AG04450 (cell line): Measurements from ENCODE around the gene RFX2. TPM values are rescaled to one million over a fixed set of nuclear protein-coding genes. Genes with fewer than 3 reads are reported as not detected.

Experiments
- CTCF ChIA-PET: fragments of 300-600, 350-600 bp; formaldehyde crosslinking; extraction: SDS; loops from one replicate; lab custom pipeline; 2022; ENCODE audit warnings: antibody characterized with exemption, inconsistent platforms; lab: Charles Lee
- POLR2A ChIA-PET: fragments of 350-600 bp; formaldehyde crosslinking; extraction: SDS; loops from one replicate; lab custom pipeline; 2021; ENCODE audit warnings: antibody characterized with exemption, inconsistent platforms; lab: Yijun Ruan, JAX
- DNase-seq: peaks from one replicate; pipeline ENCODE4 v3.0.0-alpha.2; 2011; ENCODE audit warnings: low read depth, low spot score
- H3K27ac ChIP-seq: one replicate; pipeline ENCODE4 v1.5.1; 2012; ENCODE audit warnings: low read depth, low read length, control low read depth
- H3K27me3 ChIP-seq: one replicate; pipeline ENCODE4 v1.6.0; 2012; ENCODE audit warnings: low read length; ENCODE audit not compliant: control insufficient read depth, insufficient read depth
- H3K4me3 ChIP-seq: 2 replicates; pipeline ENCODE4 v1.5.1; 2011; ENCODE audit warnings: mild to moderate bottlenecking, low read depth, low read length, control low read depth
- H3K9me3 ChIP-seq: 2 replicates; pipeline ENCODE4 v1.5.1; 2012; ENCODE audit warnings: low read length; ENCODE audit not compliant: control insufficient read depth, insufficient read depth
- CTCF ChIP-seq: IDR thresholded peaks from 2 replicates; pipeline ENCODE4 v1.5.1; 2011; ENCODE audit warnings: low read depth, low read length, control low read depth, inconsistent platforms
- polyA plus RNA-seq: library from polyadenylated mRNA; depleted of rRNA; stranded (reverse); fragments of >200 nt; gene quantifications from 2 replicates; pipeline ENCODE4 v1.2.3, GENCODE V29; 2011

Gene RFX2
- polyA plus RNA-seq, 1 experiment, result 2.9 TPM

GRCh38 chr19:6100284-6100915 lies 9.9 kb downstream of the RFX2 start:
- Histone ChIP-seq H3K27me3 (no peaks in the 10 kb centered on the region), H3K9me3 (no peaks in the 10 kb centered on the region), H3K4me3 (no peak overlapping the region), H3K27ac (no peak overlapping the region)
- ChIA-PET POLR2A (no interaction called here), CTCF (no interaction called here)
- TF ChIP-seq CTCF, result no peak
- DNase-seq, result no peak

- no peak overlapping the region for H3K4me3 ChIP-seq
- POLR2A ChIA-PET, result no interaction called here
- CTCF ChIA-PET, result interaction anchor here (1.1 kb wide), 1 partner anchor 26 kb away, joined by 6 read pairs; no protein-coding TSS in a partner anchor
- H3K27ac ChIP-seq, result no peak overlapping the region
- no peaks in the 10 kb centered on the region for H3K27me3 ChIP-seq
- TF ChIP-seq CTCF, result no peak
- DNase-seq, result no peak
- H3K9me3 ChIP-seq, result no peaks in the 10 kb centered on the region
Measured at GRCh38 chr19:6099599-6099998, 10.7 kb downstream of the RFX2 start.

DNA sequence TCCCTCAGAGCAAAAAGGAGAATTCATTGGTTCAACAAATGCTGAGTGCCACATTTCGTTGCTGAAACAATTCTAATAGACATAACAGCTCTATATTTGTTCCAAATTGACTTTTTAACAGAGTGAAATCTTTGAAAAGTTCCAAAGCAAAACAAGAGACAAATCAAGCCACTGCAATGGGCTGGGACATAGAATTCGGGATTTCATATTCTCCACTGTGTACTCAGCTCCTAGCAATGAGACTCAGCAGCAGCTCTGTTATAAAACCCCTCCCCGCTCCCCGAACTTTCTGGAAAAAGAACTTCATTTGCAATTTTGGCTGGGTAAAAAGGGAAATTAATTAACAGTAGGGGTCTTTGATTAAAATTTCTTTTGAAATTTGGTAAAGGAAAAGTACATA lies 11.3 kb downstream of the RFX2 start:
- ChIA-PET CTCF (interaction anchor here (0.7 to 1.1 kb wide), 2 partner anchors 27 to 119 kb away, joined by 5 to 6 read pairs; no protein-coding TSS in a partner anchor), POLR2A (interaction anchor here (0.7 kb wide), 1 partner anchor 36 kb away, joined by 5 read pairs; no protein-coding TSS in a partner anchor)
- H3K4me3 ChIP-seq, result no peak overlapping the region
- H3K27me3 ChIP-seq, result no peaks in the 10 kb centered on the region
- no peak overlapping the region for H3K27ac ChIP-seq
- no peak for DNase-seq
- no peak for TF ChIP-seq CTCF
- no peaks in the 10 kb centered on the region for H3K9me3 ChIP-seq

DNA sequence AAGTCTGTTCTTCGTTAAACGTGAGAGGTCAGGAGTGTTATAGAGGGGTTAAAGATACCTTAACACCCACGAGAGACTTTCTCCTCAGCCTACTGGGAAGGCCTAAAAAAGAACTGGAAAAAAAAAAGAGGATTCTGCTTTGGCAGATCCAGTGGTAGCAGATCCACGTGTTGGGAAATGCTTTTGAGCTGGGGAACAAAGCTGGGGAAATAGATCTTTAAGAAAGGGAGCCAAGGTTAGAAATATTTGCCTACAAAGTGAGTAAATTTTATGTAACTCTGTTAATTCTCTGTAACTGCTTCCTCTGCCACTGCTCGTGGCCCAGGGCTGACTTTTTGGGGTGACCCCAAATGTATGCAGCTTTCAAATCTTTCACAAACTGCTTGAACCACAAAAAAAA lies 11.7 kb downstream of the RFX2 start:
- Histone ChIP-seq H3K27me3 (no peaks in the 10 kb centered on the region), H3K27ac (no peak overlapping the region), H3K4me3 (no peak overlapping the region), H3K9me3 (no peaks in the 10 kb centered on the region)
- no peak for TF ChIP-seq CTCF
- ChIA-PET POLR2A (interaction anchor here (0.7 kb wide), 1 partner anchor 35 kb away, joined by 5 read pairs; no protein-coding TSS in a partner anchor), CTCF (interaction anchor here (0.6 to 1.1 kb wide), 3 partner anchors 27 to 118 kb away, joined by 3 to 6 read pairs (median 5); no protein-coding TSS in a partner anchor)
- DNase-seq, result no peak

- H3K4me3 ChIP-seq, result no peak overlapping the region
- H3K9me3 ChIP-seq, result no peaks in the 10 kb centered on the region
- CTCF ChIA-PET, result no interaction called here
- no peak overlapping the region for H3K27ac ChIP-seq
- no peaks in the 10 kb centered on the region for H3K27me3 ChIP-seq
- POLR2A ChIA-PET, result no interaction called here
- TF ChIP-seq CTCF, result no peak
- DNase-seq, result no peak
Measured at GRCh38 chr19:6097911-6098310, 12.4 kb downstream of the RFX2 start.
